ENCODE data around the gene POLE. TPM values are rescaled to one million over a fixed set of nuclear protein-coding genes. Genes with fewer than 3 reads are reported as not detected.

POLE gene
- total RNA-seq, 1 experiment from 2014 or later, result 147 TPM

GRCh38 chr12:132708150-132708549, 21.0 kb upstream of the POLE start:
- Mint-ChIP-seq H3K36me3 (ENCODE audit: insufficient read depth in 1 of 3, low read depth in 3 of 3) (peaks cover 1 to 34% (median 26%) of the 10 kb centered on the region in 3 experiments; a peak in 5 of 7 replicates), H3K27ac (peak overlapping the region in 2 of 3 experiments; percentile 65 to 76; a peak in 3 of 7 replicates), H3K4me3 (no peak overlapping the region; a peak in 1 of 5 replicates), H3K4me1 (peaks cover 9 to 20% of the 10 kb centered on the region in 2 experiments), H3K9me3 (peaks cover 0 to 12% of the 10 kb centered on the region in 2 experiments; a peak in 2 of 5 replicates), H3K27me3 (ENCODE audit: low read depth) (no peaks in the 10 kb centered on the region)
- H3K27ac ChIP-seq (ENCODE audit: insufficient read length, low read depth, low read length), result no peak overlapping the region
- peaks cover 4% of the 10 kb centered on the region for H3K9me3 ChIP-seq (ENCODE audit: control insufficient read depth, low read depth, low read length)
- no peak overlapping the region for H2BK120ac ChIP-seq (ENCODE audit: low read depth, low read length, poor library complexity, severe bottlenecking)
- no peak overlapping the region for H3K23ac ChIP-seq (ENCODE audit: insufficient read length, low read depth, low read length)
- peaks cover 10% of the 10 kb centered on the region for H3K23me2 ChIP-seq (ENCODE audit: insufficient read length, low read depth, low read length, poor library complexity, severe bottlenecking)
- no peak overlapping the region for H3K9ac ChIP-seq (ENCODE audit: extremely low read depth, insufficient read length, low read length)
- peaks cover 1% of the 10 kb centered on the region for H3K79me1 ChIP-seq (ENCODE audit: insufficient read depth, low read depth, low read length, poor library complexity, severe bottlenecking)
- H3K56ac ChIP-seq (ENCODE audit: insufficient read length, low read depth, low read length), result no peak overlapping the region
- no peak overlapping the region for H2AFZ ChIP-seq (ENCODE audit: low read length)
- no peak overlapping the region for H4K91ac ChIP-seq (ENCODE audit: insufficient read length, low read depth, low read length)
- WGBS (ENCODE audit: extremely low coverage, insufficient read length, low lambda C conversion rate), result no CpG with 5 or more reads among the region's 2 CpGs
- H2BK15ac ChIP-seq (ENCODE audit: low read depth, low read length), result no peak overlapping the region
- no peak overlapping the region for H2BK5ac ChIP-seq (ENCODE audit: insufficient read length, low read length)
- no peaks in the 10 kb centered on the region for H4K20me1 ChIP-seq (ENCODE audit: control insufficient read depth, insufficient read depth, insufficient read length)
- peaks cover 3% of the 10 kb centered on the region; the same call in 1 of the 2 replicates for H3K27me3 ChIP-seq (ENCODE audit: insufficient read depth, low read length)
- no peak overlapping the region for H2BK20ac ChIP-seq (ENCODE audit: low read depth, low read length, poor library complexity, severe bottlenecking)
- H2BK12ac ChIP-seq (ENCODE audit: insufficient read length, low read depth, low read length), result no peak overlapping the region
- H3K4ac ChIP-seq (ENCODE audit: low read depth, low read length), result no peak overlapping the region
- H3T11ph ChIP-seq (ENCODE audit: low read length), result no peak overlapping the region
- H3K14ac ChIP-seq (ENCODE audit: insufficient read depth, low read length), result no peak overlapping the region
- H4K5ac ChIP-seq (ENCODE audit: insufficient read length, low read depth, low read length), result no peak overlapping the region
- no peak for DNase-seq
- H3K79me2 ChIP-seq (ENCODE audit: insufficient read depth, low read length), result peaks cover 10% of the 10 kb centered on the region; the same call in 1 of the 2 replicates
- H2AK5ac ChIP-seq (ENCODE audit: insufficient read length, low read length), result no peak overlapping the region
- TF ChIP-seq, protein P1, sequence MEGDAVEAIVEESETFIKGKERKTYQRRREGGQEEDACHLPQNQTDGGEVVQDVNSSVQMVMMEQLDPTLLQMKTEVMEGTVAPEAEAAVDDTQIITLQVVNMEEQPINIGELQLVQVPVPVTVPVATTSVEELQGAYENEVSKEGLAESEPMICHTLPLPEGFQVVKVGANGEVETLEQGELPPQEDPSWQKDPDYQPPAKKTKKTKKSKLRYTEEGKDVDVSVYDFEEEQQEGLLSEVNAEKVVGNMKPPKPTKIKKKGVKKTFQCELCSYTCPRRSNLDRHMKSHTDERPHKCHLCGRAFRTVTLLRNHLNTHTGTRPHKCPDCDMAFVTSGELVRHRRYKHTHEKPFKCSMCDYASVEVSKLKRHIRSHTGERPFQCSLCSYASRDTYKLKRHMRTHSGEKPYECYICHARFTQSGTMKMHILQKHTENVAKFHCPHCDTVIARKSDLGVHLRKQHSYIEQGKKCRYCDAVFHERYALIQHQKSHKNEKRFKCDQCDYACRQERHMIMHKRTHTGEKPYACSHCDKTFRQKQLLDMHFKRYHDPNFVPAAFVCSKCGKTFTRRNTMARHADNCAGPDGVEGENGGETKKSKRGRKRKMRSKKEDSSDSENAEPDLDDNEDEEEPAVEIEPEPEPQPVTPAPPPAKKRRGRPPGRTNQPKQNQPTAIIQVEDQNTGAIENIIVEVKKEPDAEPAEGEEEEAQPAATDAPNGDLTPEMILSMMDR (conservative IDR thresholded peaks at IDR 0.05), result no peak
- no peak overlapping the region for H4K8ac ChIP-seq (replicated peaks; ENCODE audit: insufficient read length, low read depth, low read length)
- no peak overlapping the region for H3K4me2 ChIP-seq (ENCODE audit: insufficient read depth, insufficient read length, low read length)
- no peaks in the 10 kb centered on the region for H3K4me1 ChIP-seq (ENCODE audit: insufficient read depth, low read length)
- no peak overlapping the region for H3K18ac ChIP-seq (ENCODE audit: insufficient read length, low read depth, low read length)

Measured in H9 (cell line).